ENCODE data around the gene EXOC3L1.

Gene EXOC3L1

GRCh38 chr16:67229906-67230808, 40.2 kb upstream of the EXOC3L1 start:
- Histone ChIP-seq H3K9me3 (ENCODE audit: control insufficient read depth, insufficient read depth, low read depth, low read length) (no peaks in the 10 kb centered on the region), H3K36me3 (ENCODE audit: control insufficient read depth in 2 of 2, insufficient read depth in 1 of 2, low read length in 2 of 2) (peaks cover 4 to 63% of the 10 kb centered on the region in 2 experiments; a peak in 2 of 3 replicates), H3K4me1 (ENCODE audit: control insufficient read depth, insufficient read depth, low read length) (no peaks in the 10 kb centered on the region), H3K27ac (ENCODE audit: extremely low read depth, low read depth, low read length) (no peak overlapping the region), H3K4me3 (ENCODE audit: low read depth, low read length) (no peak overlapping the region)
- POLR2A ChIA-PET, result interaction anchor here (10.0 kb wide), 1 partner anchor 17 kb away, joined by 109 read pairs; the partner anchor contains the start of genes FHOD1 and SLC9A5
- TF ChIP-seq ZNF24 (tag by site-specific recombination; IDR thresholded peaks at IDR 0.05) (no peak), SALL2 (tag by site-specific recombination; IDR thresholded peaks at IDR 0.05; ENCODE audit: borderline replicate concordance) (no peak), ZBTB10 (tag by site-specific recombination; IDR thresholded peaks at IDR 0.05) (no peak), ZFP37 (tag by site-specific recombination; IDR thresholded peaks at IDR 0.05) (no peak), ZNF175 (tag by site-specific recombination; IDR thresholded peaks at IDR 0.05) (no peak), ZNF530 (tag by site-specific recombination; IDR thresholded peaks at IDR 0.05; ENCODE audit: low read depth) (no peak), ZNF223 (tag by site-specific recombination; IDR thresholded peaks at IDR 0.05) (no peak), ZNF558 (tag by site-specific recombination; IDR thresholded peaks at IDR 0.05) (no peak), ZBTB8A (tag by site-specific recombination; IDR thresholded peaks at IDR 0.05) (no peak), KLF1 (tag by site-specific recombination; IDR thresholded peaks at IDR 0.05) (no peak), ZNF140 (tag by site-specific recombination; IDR thresholded peaks at IDR 0.05) (no peak), SP2 (tag by site-specific recombination; IDR thresholded peaks at IDR 0.05) (no peak)
- TF ChIP-seq, protein P1, sequence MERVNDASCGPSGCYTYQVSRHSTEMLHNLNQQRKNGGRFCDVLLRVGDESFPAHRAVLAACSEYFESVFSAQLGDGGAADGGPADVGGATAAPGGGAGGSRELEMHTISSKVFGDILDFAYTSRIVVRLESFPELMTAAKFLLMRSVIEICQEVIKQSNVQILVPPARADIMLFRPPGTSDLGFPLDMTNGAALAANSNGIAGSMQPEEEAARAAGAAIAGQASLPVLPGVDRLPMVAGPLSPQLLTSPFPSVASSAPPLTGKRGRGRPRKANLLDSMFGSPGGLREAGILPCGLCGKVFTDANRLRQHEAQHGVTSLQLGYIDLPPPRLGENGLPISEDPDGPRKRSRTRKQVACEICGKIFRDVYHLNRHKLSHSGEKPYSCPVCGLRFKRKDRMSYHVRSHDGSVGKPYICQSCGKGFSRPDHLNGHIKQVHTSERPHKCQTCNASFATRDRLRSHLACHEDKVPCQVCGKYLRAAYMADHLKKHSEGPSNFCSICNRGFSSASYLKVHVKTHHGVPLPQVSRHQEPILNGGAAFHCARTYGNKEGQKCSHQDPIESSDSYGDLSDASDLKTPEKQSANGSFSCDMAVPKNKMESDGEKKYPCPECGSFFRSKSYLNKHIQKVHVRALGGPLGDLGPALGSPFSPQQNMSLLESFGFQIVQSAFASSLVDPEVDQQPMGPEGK (tag by site-specific recombination; IDR thresholded peaks at IDR 0.05), result no peak
- TF ChIP-seq, protein P2, sequence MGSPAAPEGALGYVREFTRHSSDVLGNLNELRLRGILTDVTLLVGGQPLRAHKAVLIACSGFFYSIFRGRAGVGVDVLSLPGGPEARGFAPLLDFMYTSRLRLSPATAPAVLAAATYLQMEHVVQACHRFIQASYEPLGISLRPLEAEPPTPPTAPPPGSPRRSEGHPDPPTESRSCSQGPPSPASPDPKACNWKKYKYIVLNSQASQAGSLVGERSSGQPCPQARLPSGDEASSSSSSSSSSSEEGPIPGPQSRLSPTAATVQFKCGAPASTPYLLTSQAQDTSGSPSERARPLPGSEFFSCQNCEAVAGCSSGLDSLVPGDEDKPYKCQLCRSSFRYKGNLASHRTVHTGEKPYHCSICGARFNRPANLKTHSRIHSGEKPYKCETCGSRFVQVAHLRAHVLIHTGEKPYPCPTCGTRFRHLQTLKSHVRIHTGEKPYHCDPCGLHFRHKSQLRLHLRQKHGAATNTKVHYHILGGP (tag by site-specific recombination; IDR thresholded peaks at IDR 0.05), result no peak
- TF ChIP-seq, protein P3, sequence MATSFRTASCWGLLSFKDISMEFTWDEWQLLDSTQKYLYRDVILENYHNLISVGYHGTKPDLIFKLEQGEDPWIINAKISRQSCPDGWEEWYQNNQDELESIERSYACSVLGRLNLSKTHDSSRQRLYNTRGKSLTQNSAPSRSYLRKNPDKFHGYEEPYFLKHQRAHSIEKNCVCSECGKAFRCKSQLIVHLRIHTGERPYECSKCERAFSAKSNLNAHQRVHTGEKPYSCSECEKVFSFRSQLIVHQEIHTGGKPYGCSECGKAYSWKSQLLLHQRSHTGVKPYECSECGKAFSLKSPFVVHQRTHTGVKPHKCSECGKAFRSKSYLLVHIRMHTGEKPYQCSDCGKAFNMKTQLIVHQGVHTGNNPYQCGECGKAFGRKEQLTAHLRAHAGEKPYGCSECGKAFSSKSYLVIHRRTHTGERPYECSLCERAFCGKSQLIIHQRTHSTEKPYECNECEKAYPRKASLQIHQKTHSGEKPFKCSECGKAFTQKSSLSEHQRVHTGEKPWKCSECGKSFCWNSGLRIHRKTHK (tag by site-specific recombination; IDR thresholded peaks at IDR 0.05), result no peak
- TF ChIP-seq, protein P4, sequence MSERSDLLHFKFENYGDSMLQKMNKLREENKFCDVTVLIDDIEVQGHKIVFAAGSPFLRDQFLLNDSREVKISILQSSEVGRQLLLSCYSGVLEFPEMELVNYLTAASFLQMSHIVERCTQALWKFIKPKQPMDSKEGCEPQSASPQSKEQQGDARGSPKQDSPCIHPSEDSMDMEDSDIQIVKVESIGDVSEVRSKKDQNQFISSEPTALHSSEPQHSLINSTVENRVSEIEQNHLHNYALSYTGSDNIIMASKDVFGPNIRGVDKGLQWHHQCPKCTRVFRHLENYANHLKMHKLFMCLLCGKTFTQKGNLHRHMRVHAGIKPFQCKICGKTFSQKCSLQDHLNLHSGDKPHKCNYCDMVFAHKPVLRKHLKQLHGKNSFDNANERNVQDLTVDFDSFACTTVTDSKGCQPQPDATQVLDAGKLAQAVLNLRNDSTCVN (tag by site-specific recombination; optimal IDR thresholded peaks at IDR 0.05), result no peak
- CTCF ChIA-PET, result no interaction called here

All from HEK293 (cell line).